ENCODE results near the gene PAX1.
A peak's percentile ranks its signal among the peaks of the same experiment; 100 is the strongest.

Gene PAX1

GRCh38 chr20:21705575-21706260 lies at the start of gene PAX1:
TSS of gene PAX1 (plus strand) at chr20:21705664. CDS start at chr20:21705713, 49 bp downstream.
- Histone ChIP-seq H3K9me3 (ENCODE audit: control insufficient read depth in 1 of 2, low read length in 2 of 2) (no peaks in the 10 kb centered on the region), H3K36me3 (ENCODE audit: control insufficient read depth in 1 of 2, insufficient read depth in 2 of 2, low read length in 2 of 2) (no peaks in the 10 kb centered on the region), H3K4me1 (ENCODE audit: control insufficient read depth in 1 of 2, insufficient read depth in 2 of 2, low read length in 2 of 2) (peaks cover 0 to 25% of the 10 kb centered on the region in 2 donors), H3K27ac (ENCODE audit: low read length) (no peak within 1 kb of the TSS), H3K27me3 (ENCODE audit: low read depth, low read length) (peaks cover 73% of the 10 kb centered on the region), H3K4me3 (ENCODE audit: low read depth in 1 of 2, low read length in 2 of 2) (no peak within 1 kb of the TSS)

- Histone ChIP-seq H3K9me3 (ENCODE audit: control insufficient read depth in 1 of 2, low read length in 2 of 2) (peaks cover 0 to 2% of the 10 kb centered on the region in 2 donors), H3K4me1 (ENCODE audit: control insufficient read depth in 1 of 2, insufficient read depth in 2 of 2, low read length in 2 of 2) (no peaks in the 10 kb centered on the region), H3K27ac (ENCODE audit: low read length) (no peak overlapping the region), H3K4me3 (ENCODE audit: low read depth in 1 of 2, low read length in 2 of 2) (no peak overlapping the region), H3K36me3 (ENCODE audit: control insufficient read depth in 1 of 2, insufficient read depth in 2 of 2, low read length in 2 of 2) (no peaks in the 10 kb centered on the region), H3K27me3 (ENCODE audit: low read depth, low read length) (no peaks in the 10 kb centered on the region)
Observed at GRCh38 chr20:21656308-21657067, 49.0 kb upstream of the PAX1 start.

- Histone ChIP-seq H3K4me3 (ENCODE audit: low read depth in 1 of 2, low read length in 2 of 2) (no peak overlapping the region), H3K9me3 (ENCODE audit: control insufficient read depth in 1 of 2, low read length in 2 of 2) (no peaks in the 10 kb centered on the region), H3K4me1 (ENCODE audit: control insufficient read depth in 1 of 2, insufficient read depth in 2 of 2, low read length in 2 of 2) (no peaks in the 10 kb centered on the region), H3K27ac (ENCODE audit: low read length) (no peak overlapping the region), H3K36me3 (ENCODE audit: control insufficient read depth in 1 of 2, insufficient read depth in 2 of 2, low read length in 2 of 2) (no peaks in the 10 kb centered on the region), H3K27me3 (ENCODE audit: low read depth, low read length) (no peaks in the 10 kb centered on the region)
Observed at GRCh38 chr20:21661488-21662055, 43.9 kb upstream of the PAX1 start.

- H3K4me3 ChIP-seq (ENCODE audit: low read depth in 1 of 2, low read length in 2 of 2), result no peak overlapping the region
- H3K27ac ChIP-seq (ENCODE audit: low read length), result no peak overlapping the region
- H3K4me1 ChIP-seq (ENCODE audit: control insufficient read depth in 1 of 2, insufficient read depth in 2 of 2, low read length in 2 of 2), result no peaks in the 10 kb centered on the region
- H3K36me3 ChIP-seq (ENCODE audit: control insufficient read depth in 1 of 2, insufficient read depth in 2 of 2, low read length in 2 of 2), result no peaks in the 10 kb centered on the region
- H3K27me3 ChIP-seq (ENCODE audit: low read depth, low read length), result no peaks in the 10 kb centered on the region
- no peaks in the 10 kb centered on the region for H3K9me3 ChIP-seq (ENCODE audit: control insufficient read depth in 1 of 2, low read length in 2 of 2)
Observed at GRCh38 chr20:21663465-21663864, 42.0 kb upstream of the PAX1 start.

GRCh38 chr20:21665687-21666446 lies 39.6 kb upstream of the PAX1 start:
- Histone ChIP-seq H3K4me3 (ENCODE audit: low read depth in 1 of 2, low read length in 2 of 2) (no peak overlapping the region), H3K9me3 (ENCODE audit: control insufficient read depth in 1 of 2, low read length in 2 of 2) (no peaks in the 10 kb centered on the region), H3K36me3 (ENCODE audit: control insufficient read depth in 1 of 2, insufficient read depth in 2 of 2, low read length in 2 of 2) (no peaks in the 10 kb centered on the region), H3K27ac (ENCODE audit: low read length) (no peak overlapping the region), H3K27me3 (ENCODE audit: low read depth, low read length) (no peaks in the 10 kb centered on the region), H3K4me1 (ENCODE audit: control insufficient read depth in 1 of 2, insufficient read depth in 2 of 2, low read length in 2 of 2) (no peaks in the 10 kb centered on the region)

- Histone ChIP-seq H3K36me3 (ENCODE audit: control insufficient read depth in 1 of 2, insufficient read depth in 2 of 2, low read length in 2 of 2) (no peaks in the 10 kb centered on the region), H3K4me1 (ENCODE audit: control insufficient read depth in 1 of 2, insufficient read depth in 2 of 2, low read length in 2 of 2) (no peaks in the 10 kb centered on the region), H3K27ac (ENCODE audit: low read length) (no peak overlapping the region), H3K9me3 (ENCODE audit: control insufficient read depth in 1 of 2, low read length in 2 of 2) (peaks cover 0 to under 1% of the 10 kb centered on the region in 2 donors), H3K4me3 (ENCODE audit: low read depth in 1 of 2, low read length in 2 of 2) (no peak overlapping the region), H3K27me3 (ENCODE audit: low read depth, low read length) (no peaks in the 10 kb centered on the region)
Observed at GRCh38 chr20:21670126-21670525, 35.3 kb upstream of the PAX1 start.

GRCh38 chr20:21670981-21671380 lies 34.5 kb upstream of the PAX1 start:
- Histone ChIP-seq H3K27me3 (ENCODE audit: low read depth, low read length) (no peaks in the 10 kb centered on the region), H3K27ac (ENCODE audit: low read length) (no peak overlapping the region), H3K4me3 (ENCODE audit: low read depth in 1 of 2, low read length in 2 of 2) (no peak overlapping the region), H3K4me1 (ENCODE audit: control insufficient read depth in 1 of 2, insufficient read depth in 2 of 2, low read length in 2 of 2) (no peaks in the 10 kb centered on the region), H3K36me3 (ENCODE audit: control insufficient read depth in 1 of 2, insufficient read depth in 2 of 2, low read length in 2 of 2) (no peaks in the 10 kb centered on the region), H3K9me3 (ENCODE audit: control insufficient read depth in 1 of 2, low read length in 2 of 2) (peaks cover 0 to 5% of the 10 kb centered on the region in 2 donors)

- H3K27ac ChIP-seq (ENCODE audit: low read length), result no peak overlapping the region
- no peaks in the 10 kb centered on the region for H3K36me3 ChIP-seq (ENCODE audit: control insufficient read depth in 1 of 2, insufficient read depth in 2 of 2, low read length in 2 of 2)
- H3K9me3 ChIP-seq (ENCODE audit: control insufficient read depth in 1 of 2, low read length in 2 of 2), result peaks cover 0 to 5% of the 10 kb centered on the region in 2 donors
Observed at GRCh38 chr20:21677261-21677660, 28.2 kb upstream of the PAX1 start.

GRCh38 chr20:21677781-21678180 lies 27.7 kb upstream of the PAX1 start:
- peaks cover 0 to 5% of the 10 kb centered on the region in 2 donors for H3K9me3 ChIP-seq (ENCODE audit: control insufficient read depth in 1 of 2, low read length in 2 of 2)
- no peak overlapping the region for H3K4me3 ChIP-seq (ENCODE audit: low read depth in 1 of 2, low read length in 2 of 2)
- no peak overlapping the region for H3K27ac ChIP-seq (ENCODE audit: low read length)
- peaks cover 0 to 4% of the 10 kb centered on the region in 2 donors for H3K4me1 ChIP-seq (ENCODE audit: control insufficient read depth in 1 of 2, insufficient read depth in 2 of 2, low read length in 2 of 2)
- no peaks in the 10 kb centered on the region for H3K27me3 ChIP-seq (ENCODE audit: low read depth, low read length)
- no peaks in the 10 kb centered on the region for H3K36me3 ChIP-seq (ENCODE audit: control insufficient read depth in 1 of 2, insufficient read depth in 2 of 2, low read length in 2 of 2)

More at GRCh38 chr20:21677261-21677660, 28.2 kb upstream of the PAX1 start:
- Histone ChIP-seq H3K27me3 (ENCODE audit: low read depth, low read length) (no peaks in the 10 kb centered on the region), H3K4me3 (ENCODE audit: low read depth in 1 of 2, low read length in 2 of 2) (no peak overlapping the region), H3K4me1 (ENCODE audit: control insufficient read depth in 1 of 2, insufficient read depth in 2 of 2, low read length in 2 of 2) (no peaks in the 10 kb centered on the region)

- Histone ChIP-seq H3K4me3 (ENCODE audit: low read depth in 1 of 2, low read length in 2 of 2) (peak overlapping the region in 1 of 2 donors; percentile 50), H3K36me3 (ENCODE audit: control insufficient read depth in 1 of 2, insufficient read depth in 2 of 2, low read length in 2 of 2) (no peaks in the 10 kb centered on the region), H3K27ac (ENCODE audit: low read length) (no peak overlapping the region), H3K27me3 (ENCODE audit: low read depth, low read length) (no peaks in the 10 kb centered on the region), H3K4me1 (ENCODE audit: control insufficient read depth in 1 of 2, insufficient read depth in 2 of 2, low read length in 2 of 2) (peaks cover 0 to 6% of the 10 kb centered on the region in 2 donors), H3K9me3 (ENCODE audit: control insufficient read depth in 1 of 2, low read length in 2 of 2) (no peaks in the 10 kb centered on the region)
Observed at GRCh38 chr20:21681234-21681921, 24.1 kb upstream of the PAX1 start.

Measured in muscle layer of duodenum (tissue), 2 donors.